ENCODE measurements around the gene ERP27.

- TF ChIP-seq CTCF (IDR thresholded peaks at IDR 0.05; ENCODE audit: extremely low read depth in 1 of 2, insufficient read depth in 1 of 2, low read depth in 1 of 2, low read length in 2 of 2) (no peak), EZH2 (IDR thresholded peaks at IDR 0.05; ENCODE audit: borderline replicate concordance, low read depth, low read length, severe bottlenecking) (no peak), POLR2AphosphoS5 (IDR thresholded peaks at IDR 0.05; ENCODE audit: insufficient read depth, low read depth, low read length) (no peak), JUN (IDR thresholded peaks at IDR 0.05; ENCODE audit: borderline replicate concordance, insufficient read depth, insufficient read length, low read depth) (no peak), MAX (IDR thresholded peaks at IDR 0.05; ENCODE audit: insufficient read depth, insufficient read length) (no peak), POLR2A (IDR thresholded peaks at IDR 0.05; ENCODE audit: low read depth, low read length) (no peak), MYC (IDR thresholded peaks at IDR 0.05; ENCODE audit: low read depth, low read length) (no peak)
Measured at GRCh38 chr12:14924541-14924940, 13.8 kb downstream of the ERP27 start.
